Frontal cortex (tissue), 4 donors: Measurements from ENCODE around the gene PPP3R1. TPM values are rescaled to one million over a fixed set of nuclear protein-coding genes. Genes with fewer than 3 reads are reported as not detected.

Experiments
- DNase-seq, 2 donors: peaks; one replicate each; pipeline ENCODE4 v3.0.0; 2012; ENCODE audit warnings: low spot score in 2 of 2
- FAIRE-seq: peaks from 2 replicates; lab custom pipeline; 2012; peaks lifted over from hg19 to GRCh38; lab: Jason Lieb, UNC
- total RNA-seq: library from RNA; depleted of rRNA; stranded (reverse); fragments of >200 nt; gene quantifications from one replicate; pipeline ENCODE4 v1.2.3, GENCODE V29; 2014
- donor health status: control.
- donor health status: control.
- donor health status: control.

Gene PPP3R1
- total RNA-seq, 1 donor from 2014 or later: 59.9 TPM

- DNase-seq (no peak), FAIRE-seq (no peak)
These were observed 88.7 kb downstream of the PPP3R1 start for GRCh38 chr2:68163641-68164040.

- DNase-seq (no peak), FAIRE-seq (no peak)
These were observed 94.2 kb downstream of the PPP3R1 start for GRCh38 chr2:68158134-68158447.

- FAIRE-seq: no peak
- peak; percentile 79 to 89 for DNase-seq
These were observed 94.8 kb downstream of the PPP3R1 start, which contains the start of gene PNO1 for GRCh38 chr2:68157402-68158133. Gene PNO1 (plus strand): TSS chr2:68157888. CDS start chr2:68157935, 47 bp downstream.

- no peak for FAIRE-seq
- peak in 1 of 2 donors; percentile 12 for DNase-seq
These were observed 95.3 kb downstream of the PPP3R1 start for GRCh38 chr2:68157002-68157401.

- DNase-seq: no peak
- FAIRE-seq: no peak
These were observed 95.9 kb downstream of the PPP3R1 start for GRCh38 chr2:68156419-68156818.

GRCh38 chr2:68155618-68156017 is 96.7 kb downstream of the PPP3R1 start:
- FAIRE-seq: no peak
- no peak for DNase-seq

GRCh38 chr2:68152681-68153347 is 99.5 kb downstream of the PPP3R1 start:
- no peak for DNase-seq
- FAIRE-seq: no peak

- FAIRE-seq (no peak), DNase-seq (no peak)
These were observed 101.3 kb downstream of the PPP3R1 start for GRCh38 chr2:68151037-68151436.

- FAIRE-seq (no peak), DNase-seq (no peak)
These were observed 110.5 kb downstream of the PPP3R1 start for GRCh38 chr2:68141875-68142274.

GRCh38 chr2:68135448-68136320 is 116.6 kb downstream of the PPP3R1 start:
- FAIRE-seq (peak; percentile 68), DNase-seq (no peak)

- DNase-seq (no peak), FAIRE-seq (no peak)
These were observed 117.8 kb downstream of the PPP3R1 start for GRCh38 chr2:68134554-68134953.

GRCh38 chr2:68134120-68134519 is 118.2 kb downstream of the PPP3R1 start:
- no peak for DNase-seq
- no peak for FAIRE-seq

Other genes with a start within 250 kb of the PPP3R1 start
- 21.2 TPM for gene C1D, start 189.5 kb downstream of the PPP3R1 start, total RNA-seq
- gene PNO1, start 94.6 kb downstream of the PPP3R1 start, total RNA-seq: 10.6 TPM
- gene CNRIP1, start 67.4 kb upstream of the PPP3R1 start, total RNA-seq: 73.8 TPM
- gene PLEK, start 112.8 kb upstream of the PPP3R1 start, total RNA-seq: 1.6 TPM
- 0.82 TPM for gene FBXO48, start 214.8 kb upstream of the PPP3R1 start, total RNA-seq
- gene APLF, start 215.1 kb upstream of the PPP3R1 start, total RNA-seq: 11.8 TPM